ENCODE results near the gene CD33.

CD33 gene

GRCh38 chr19:51252306-51253079 lies 27.6 kb downstream of the CD33 start:
- TF ChIP-seq MYC (IDR thresholded peaks at IDR 0.05; ENCODE audit: low read depth, low read length) (no peak), POLR2A (IDR thresholded peaks at IDR 0.05; ENCODE audit: extremely low read depth, insufficient read length) (no peak), CTCF (IDR thresholded peaks at IDR 0.05; ENCODE audit: low read depth, low read length) (no peak), MAX (IDR thresholded peaks at IDR 0.05; ENCODE audit: low read depth, low read length) (no peak)
- DNase-seq (ENCODE audit: low read depth), result no peak
- no peak overlapping the region for H3K4me3 ChIP-seq (ENCODE audit: low read depth, low read length)

GRCh38 chr19:51253088-51253806 lies 28.4 kb downstream of the CD33 start:
- no peak for DNase-seq (ENCODE audit: low read depth)
- no peak overlapping the region for H3K4me3 ChIP-seq (ENCODE audit: low read depth, low read length)
- TF ChIP-seq MYC (IDR thresholded peaks at IDR 0.05; ENCODE audit: low read depth, low read length), result no peak
- no peak for TF ChIP-seq POLR2A (IDR thresholded peaks at IDR 0.05; ENCODE audit: extremely low read depth, insufficient read length)
- no peak for TF ChIP-seq CTCF (IDR thresholded peaks at IDR 0.05; ENCODE audit: low read depth, low read length)
- no peak for TF ChIP-seq MAX (IDR thresholded peaks at IDR 0.05; ENCODE audit: low read depth, low read length)

- no peak for DNase-seq (ENCODE audit: low read depth)
- no peak overlapping the region for H3K4me3 ChIP-seq (ENCODE audit: low read depth, low read length)
- TF ChIP-seq MAX (IDR thresholded peaks at IDR 0.05; ENCODE audit: low read depth, low read length) (no peak), POLR2A (IDR thresholded peaks at IDR 0.05; ENCODE audit: extremely low read depth, insufficient read length) (no peak), CTCF (IDR thresholded peaks at IDR 0.05; ENCODE audit: low read depth, low read length) (no peak), MYC (IDR thresholded peaks at IDR 0.05; ENCODE audit: low read depth, low read length) (no peak)
These were observed 31.3 kb downstream of the CD33 start for GRCh38 chr19:51256155-51256625.

GRCh38 chr19:51257471-51257870 lies 32.6 kb downstream of the CD33 start:
- no peak for TF ChIP-seq MYC (IDR thresholded peaks at IDR 0.05; ENCODE audit: low read depth, low read length)
- TF ChIP-seq POLR2A (IDR thresholded peaks at IDR 0.05; ENCODE audit: extremely low read depth, insufficient read length), result no peak
- TF ChIP-seq CTCF (IDR thresholded peaks at IDR 0.05; ENCODE audit: low read depth, low read length), result no peak
- TF ChIP-seq MAX (IDR thresholded peaks at IDR 0.05; ENCODE audit: low read depth, low read length), result no peak
- no peak overlapping the region for H3K4me3 ChIP-seq (ENCODE audit: low read depth, low read length)
- DNase-seq (ENCODE audit: low read depth), result no peak

- TF ChIP-seq MYC (IDR thresholded peaks at IDR 0.05; ENCODE audit: low read depth, low read length), result no peak
- no peak for TF ChIP-seq POLR2A (IDR thresholded peaks at IDR 0.05; ENCODE audit: extremely low read depth, insufficient read length)
- 0 out of 2 replicates have a peak, but pooled peaks have one; percentile 4 for TF ChIP-seq MAX (IDR thresholded peaks at IDR 0.05; ENCODE audit: low read depth, low read length)
- DNase-seq (ENCODE audit: low read depth), result peak; percentile 73
- no peak overlapping the region for H3K4me3 ChIP-seq (ENCODE audit: low read depth, low read length)
These were observed 33.6 kb downstream of the CD33 start for GRCh38 chr19:51258165-51259160.

Data from NB4 (cell line).